HepG2 (cell line): ENCODE results near the gene FGFR3. TPM values are rescaled to one million over a fixed set of nuclear protein-coding genes. Genes with fewer than 3 reads are reported as not detected.
A peak's percentile ranks its signal among the peaks of the same experiment; 100 is the strongest.

Experiments used
- ATAC-seq: fragments of 200-7000 bp; cut with Tn5 transposase; 3 replicates; pipeline ENCODE4 v1.9.1; 2020; ENCODE audit warnings: mild to moderate bottlenecking, moderate library complexity
- BruUV-seq: library from RNA; stranded (reverse); fragments of 400-500 nt; replicated peaks from 2 replicates; lab custom pipeline; 2021; lab: Mats Ljungman, UMichigan
- CTCF ChIA-PET: fragments of 300-600 bp; formaldehyde crosslinking; extraction: SDS; loops from one replicate; lab custom pipeline; 2021; ENCODE audit warnings: low total read pairs, inconsistent platforms, low intra/inter-chr PET ratio; lab: Yijun Ruan, JAX
- POLR2A ChIA-PET: fragments of 350-600 bp; sonication (Branson Sonifier 250); formaldehyde crosslinking; loops from one replicate; lab custom pipeline; 2020; ENCODE audit warnings: antibody characterized with exemption, inconsistent platforms; lab: Yijun Ruan, JAX
- DNase-seq: peaks from one replicate; pipeline ENCODE4 v3.0.0-alpha.2; 2015; ENCODE audit warnings: low spot score
- FAIRE-seq: peaks from 3 replicates; lab custom pipeline; 2011; peaks lifted over from hg19 to GRCh38; lab: Jason Lieb, UNC
- H2AFZ ChIP-seq: one replicate; pipeline ENCODE4 v1.6.1; 2011; ENCODE audit warnings: low read length, inconsistent platforms
- H3K27ac ChIP-seq: fragments of 300-600 bp; 3 replicates; pipeline ENCODE4 v1.8.0; 2011; ENCODE audit warnings: mixed run types, mild to moderate bottlenecking, mixed read lengths, low read length, inconsistent platforms; ENCODE audit not compliant: insufficient read depth; ENCODE audit errors: extremely low read length
- H3K27me3 ChIP-seq, 2 experiments: fragments of 200-600 bp in 1 of 2; 2 replicates in 1 of 2; 3 replicates in 1 of 2; pipeline versions ENCODE4 v1.6.0 to v1.8.0; 2011; ENCODE audit warnings: low read length in 2 of 2, mild to moderate bottlenecking in 2 of 2, moderate library complexity in 2 of 2, inconsistent platforms in 1 of 2; ENCODE audit not compliant: insufficient read depth in 2 of 2, control insufficient read depth in 1 of 2
- H3K36me3 ChIP-seq, 2 experiments: fragments of 200-600 bp in 1 of 2; replicated peaks in 1 of 2; 2 replicates in 1 of 2; 3 replicates in 1 of 2; pipeline versions ENCODE4 v1.5.1 to v1.8.0; 2011; ENCODE audit warnings: low read length in 2 of 2, inconsistent platforms in 1 of 2; ENCODE audit not compliant: insufficient read depth in 2 of 2, control insufficient read depth in 1 of 2
- H3K4me1 ChIP-seq: 2 replicates; pipeline ENCODE4 v1.5.1; 2012; ENCODE audit warnings: low read length, inconsistent platforms; ENCODE audit not compliant: insufficient read depth
- H3K4me2 ChIP-seq: 2 replicates; pipeline ENCODE4 v1.6.0; 2011; ENCODE audit warnings: low read depth, low read length, inconsistent platforms
- H3K4me3 ChIP-seq, 3 experiments: fragments of 200-600 bp in 1 of 3; sonication (generic), shearing (Covaris generic) in 1 of 3; replicated peaks in 1 of 3; 2 replicates each; pipeline ENCODE4 v1.5.1; 2011 to 2016; ENCODE audit warnings: low read length in 3 of 3, inconsistent platforms in 2 of 3, low read depth in 2 of 3, mild to moderate bottlenecking in 2 of 3, control low read depth in 1 of 3, mixed read lengths in 1 of 3; ENCODE audit not compliant: insufficient read depth in 1 of 3
- H3K79me2 ChIP-seq: one replicate; pipeline ENCODE4 v1.6.1; 2011; ENCODE audit warnings: low read length, inconsistent platforms; ENCODE audit not compliant: insufficient read depth
- H3K9ac ChIP-seq: 2 replicates; pipeline ENCODE4 v1.6.0; 2011; ENCODE audit warnings: mild to moderate bottlenecking, low read depth, low read length, inconsistent platforms; ENCODE audit not compliant: insufficient read depth
- H3K9me3 ChIP-seq: 2 replicates; pipeline ENCODE4 v1.5.1; 2012; ENCODE audit warnings: mild to moderate bottlenecking, low read length
- H4K20me1 ChIP-seq: 2 replicates; pipeline ENCODE4 v1.6.0; 2011; ENCODE audit warnings: inconsistent platforms, mild to moderate bottlenecking, low read length, moderate library complexity; ENCODE audit not compliant: insufficient read depth
- GATAD2A ChIP-seq: IDR thresholded peaks from 2 replicates; pipeline ENCODE4 v1.6.1; 2016
- MATR3 ChIP-seq: sonication (generic); formaldehyde crosslinking; IDR thresholded peaks from 2 replicates; pipeline ENCODE4 v1.4.0; 2020; ENCODE audit warnings: missing genetic modification reagents
- ZNF607 ChIP-seq: sonication (generic); formaldehyde crosslinking; IDR thresholded peaks from 2 replicates; pipeline ENCODE4 v1.5.1; 2020; ENCODE audit warnings: missing genetic modification reagents, mild to moderate bottlenecking, borderline replicate concordance
- WGBS: methylation state at CpG from one replicate; pipeline ENCODE4 v1.1.6; 2017; ENCODE audit warnings: low lambda C conversion rate; 5-methylcytosine and 5-hydroxymethylcytosine counted together
- in situ Hi-C: cut with HindIII; loops from 2 replicates; pipeline ENCODE4 v1.10.0; 2017; ENCODE audit warnings: low pct_unique_long_range_greater_than_20kb; ENCODE audit not compliant: extremely low pct_ligation_motif_present
- intact Hi-C: fragments of 100-400 bp; cut with micrococcal nuclease; formaldehyde crosslinking; loops from one replicate; pipeline ENCODE4 v1.10.0; 2022; ENCODE audit not compliant: unreplicated experiment
- polyA plus RNA-seq, 8 experiments: library from polyadenylated mRNA; depleted of rRNA in 3 of 8; stranded (reverse) in 7 of 8; unstranded in 1 of 8; fragments of >200 nt; fragmentation: Illumina TruSeq in 4 of 8; extraction: Trizol in 4 of 8; gene quantifications; 2 replicates each; pipeline versions ENCODE4 v1.2.1 to v1.2.3, GENCODE V29; 2011 to 2016; ENCODE audit warnings: low read depth in 4 of 8, missing spikeins in 1 of 8, mixed read lengths in 1 of 8; ENCODE audit not compliant: insufficient read depth in 1 of 8
- total RNA-seq, 5 experiments: library from RNA; depleted of rRNA; stranded (reverse); fragments of >200 nt; fragmentation: Illumina TruSeq; extraction: Trizol; gene quantifications; 2 replicates each; pipeline ENCODE4 v1.2.3, GENCODE V29; 2016; ENCODE audit warnings: low read depth in 1 of 5
- TF ChIP-seq, protein P1 (sequence below): sonication (generic); formaldehyde crosslinking; conservative IDR thresholded peaks from 2 replicates; pipeline ENCODE4 v1.8.0; 2022; ENCODE audit warnings: mild to moderate bottlenecking, moderate library complexity, missing genetic modification reagents
- TF ChIP-seq, protein P2 (sequence below): sonication (generic); formaldehyde crosslinking; IDR thresholded peaks from 2 replicates; pipeline ENCODE4 v1.5.1; 2020; ENCODE audit warnings: missing genetic modification reagents, mild to moderate bottlenecking, borderline replicate concordance
- TF ChIP-seq, protein P3 (sequence below): sonication (generic); formaldehyde crosslinking; IDR thresholded peaks from 2 replicates; pipeline ENCODE4 v1.4.0; 2020; ENCODE audit warnings: missing genetic modification reagents

Gene FGFR3
- total and polyA plus RNA-seq, 2 of the 13 experiments (the other 11 are each of a cell fraction or from before 2014, with no cell fraction given) = 103 to 109 TPM

DNA sequence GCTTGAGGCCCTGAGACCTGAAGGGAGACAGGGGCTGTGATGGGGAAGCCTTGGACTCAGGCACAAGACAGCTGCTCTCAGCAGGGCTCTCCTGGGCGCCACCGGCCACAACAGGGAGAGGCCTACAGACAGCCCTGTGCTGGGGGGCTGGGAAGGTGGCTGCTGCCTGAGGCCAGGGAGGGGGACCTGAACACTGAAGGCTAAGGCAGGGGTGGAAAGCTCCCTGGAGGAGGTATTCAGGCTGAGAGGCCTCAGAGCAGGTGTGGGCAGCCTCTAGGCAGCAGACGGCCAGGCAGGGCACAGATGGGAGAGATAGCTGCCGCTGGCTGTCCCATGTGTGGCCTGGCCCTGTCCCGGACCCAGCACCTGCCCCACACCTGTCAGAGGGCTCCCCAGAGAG is 38.8 kb upstream of the FGFR3 start (continued):
- TF ChIP-seq, protein P1, sequence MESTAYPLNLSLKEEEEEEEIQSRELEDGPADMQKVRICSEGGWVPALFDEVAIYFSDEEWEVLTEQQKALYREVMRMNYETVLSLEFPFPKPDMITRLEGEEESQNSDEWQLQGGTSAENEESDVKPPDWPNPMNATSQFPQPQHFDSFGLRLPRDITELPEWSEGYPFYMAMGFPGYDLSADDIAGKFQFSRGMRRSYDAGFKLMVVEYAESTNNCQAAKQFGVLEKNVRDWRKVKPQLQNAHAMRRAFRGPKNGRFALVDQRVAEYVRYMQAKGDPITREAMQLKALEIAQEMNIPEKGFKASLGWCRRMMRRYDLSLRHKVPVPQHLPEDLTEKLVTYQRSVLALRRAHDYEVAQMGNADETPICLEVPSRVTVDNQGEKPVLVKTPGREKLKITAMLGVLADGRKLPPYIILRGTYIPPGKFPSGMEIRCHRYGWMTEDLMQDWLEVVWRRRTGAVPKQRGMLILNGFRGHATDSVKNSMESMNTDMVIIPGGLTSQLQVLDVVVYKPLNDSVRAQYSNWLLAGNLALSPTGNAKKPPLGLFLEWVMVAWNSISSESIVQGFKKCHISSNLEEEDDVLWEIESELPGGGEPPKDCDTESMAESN (CRISPR knock-in tag) = 0 out of 2 replicates have a peak, but pooled peaks have one; percentile 28
- TF ChIP-seq, protein P2, sequence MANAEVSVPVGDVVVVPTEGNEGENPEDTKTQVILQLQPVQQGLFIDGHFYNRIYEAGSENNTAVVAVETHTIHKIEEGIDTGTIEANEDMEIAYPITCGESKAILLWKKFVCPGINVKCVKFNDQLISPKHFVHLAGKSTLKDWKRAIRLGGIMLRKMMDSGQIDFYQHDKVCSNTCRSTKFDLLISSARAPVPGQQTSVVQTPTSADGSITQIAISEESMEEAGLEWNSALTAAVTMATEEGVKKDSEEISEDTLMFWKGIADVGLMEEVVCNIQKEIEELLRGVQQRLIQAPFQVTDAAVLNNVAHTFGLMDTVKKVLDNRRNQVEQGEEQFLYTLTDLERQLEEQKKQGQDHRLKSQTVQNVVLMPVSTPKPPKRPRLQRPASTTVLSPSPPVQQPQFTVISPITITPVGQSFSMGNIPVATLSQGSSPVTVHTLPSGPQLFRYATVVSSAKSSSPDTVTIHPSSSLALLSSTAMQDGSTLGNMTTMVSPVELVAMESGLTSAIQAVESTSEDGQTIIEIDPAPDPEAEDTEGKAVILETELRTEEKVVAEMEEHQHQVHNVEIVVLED = 0 out of 2 replicates have a peak, but pooled peaks have one; percentile 11

DNA sequence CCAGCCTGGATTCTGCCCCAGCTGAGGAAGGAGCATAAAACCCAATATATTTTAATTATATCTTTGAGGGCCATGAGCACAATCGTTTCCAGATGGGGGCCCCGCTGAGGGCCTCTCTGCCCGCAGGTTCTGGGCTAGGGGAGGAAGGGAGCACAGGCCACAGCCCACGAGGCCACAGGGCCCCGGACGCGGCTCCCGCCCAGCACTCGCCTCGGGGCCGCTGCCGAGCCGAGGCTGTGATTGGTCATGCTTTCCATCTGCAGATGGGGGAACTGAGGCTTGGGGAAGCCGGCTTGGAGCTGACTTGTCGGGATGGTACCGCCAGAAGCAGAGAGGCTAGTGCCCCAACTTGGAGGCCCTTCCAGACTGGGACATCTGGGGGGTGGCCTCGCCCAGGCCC is 37.8 kb upstream of the FGFR3 start:
- no peak for FAIRE-seq
- in situ Hi-C loops = loop anchor here (10.0 kb wide), 1 partner anchor 50 kb away; no protein-coding TSS in a partner anchor
- Histone ChIP-seq H4K20me1 (no peaks in the 10 kb centered on the region), H3K4me3 (no peak overlapping the region), H3K9me3 (no peaks in the 10 kb centered on the region), H2AFZ (no peak overlapping the region), H3K27ac (no peak overlapping the region), H3K4me2 (no peak overlapping the region), H3K27me3 (no peaks in the 10 kb centered on the region; a peak in 1 of 5 replicates), H3K4me1 (peaks cover 95% of the 10 kb centered on the region), H3K79me2 (no peaks in the 10 kb centered on the region), H3K36me3 (no peaks in the 10 kb centered on the region), H3K9ac (no peak overlapping the region)
- ChIA-PET POLR2A (interaction anchor here (1.3 to 34.3 kb wide), 2 partner anchors 11 to 34 kb away, joined by 4 to 1258 read pairs; partner anchors contain the start of gene FGFR3), CTCF (no interaction called here)
- no TSS peak for BruUV-seq
- ATAC-seq = no peak
- no CpG with 5 or more reads among the region's 17 CpGs for WGBS
- intact Hi-C loops = no loop called here
- TF ChIP-seq MATR3 (CRISPR knock-in tag) (no peak), ZNF607 (no peak), GATAD2A (CRISPR knock-in tag) (no peak)
- TF ChIP-seq, protein P3, sequence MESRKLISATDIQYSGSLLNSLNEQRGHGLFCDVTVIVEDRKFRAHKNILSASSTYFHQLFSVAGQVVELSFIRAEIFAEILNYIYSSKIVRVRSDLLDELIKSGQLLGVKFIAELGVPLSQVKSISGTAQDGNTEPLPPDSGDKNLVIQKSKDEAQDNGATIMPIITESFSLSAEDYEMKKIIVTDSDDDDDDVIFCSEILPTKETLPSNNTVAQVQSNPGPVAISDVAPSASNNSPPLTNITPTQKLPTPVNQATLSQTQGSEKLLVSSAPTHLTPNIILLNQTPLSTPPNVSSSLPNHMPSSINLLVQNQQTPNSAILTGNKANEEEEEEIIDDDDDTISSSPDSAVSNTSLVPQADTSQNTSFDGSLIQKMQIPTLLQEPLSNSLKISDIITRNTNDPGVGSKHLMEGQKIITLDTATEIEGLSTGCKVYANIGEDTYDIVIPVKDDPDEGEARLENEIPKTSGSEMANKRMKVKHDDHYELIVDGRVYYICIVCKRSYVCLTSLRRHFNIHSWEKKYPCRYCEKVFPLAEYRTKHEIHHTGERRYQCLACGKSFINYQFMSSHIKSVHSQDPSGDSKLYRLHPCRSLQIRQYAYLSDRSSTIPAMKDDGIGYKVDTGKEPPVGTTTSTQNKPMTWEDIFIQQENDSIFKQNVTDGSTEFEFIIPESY (CRISPR knock-in tag) = 0 out of 2 replicates have a peak, but pooled peaks have one; percentile 12
- no peak for DNase-seq
